ENCODE results near the gene CBX1. TPM values are rescaled to one million over a fixed set of nuclear protein-coding genes. Genes with fewer than 3 reads are reported as not detected.
A peak's percentile ranks its signal among the peaks of the same experiment; 100 is the strongest.

Gene CBX1
- total RNA-seq, 2 donors from 2014 or later, result 35.0 to 43.7 TPM

DNA sequence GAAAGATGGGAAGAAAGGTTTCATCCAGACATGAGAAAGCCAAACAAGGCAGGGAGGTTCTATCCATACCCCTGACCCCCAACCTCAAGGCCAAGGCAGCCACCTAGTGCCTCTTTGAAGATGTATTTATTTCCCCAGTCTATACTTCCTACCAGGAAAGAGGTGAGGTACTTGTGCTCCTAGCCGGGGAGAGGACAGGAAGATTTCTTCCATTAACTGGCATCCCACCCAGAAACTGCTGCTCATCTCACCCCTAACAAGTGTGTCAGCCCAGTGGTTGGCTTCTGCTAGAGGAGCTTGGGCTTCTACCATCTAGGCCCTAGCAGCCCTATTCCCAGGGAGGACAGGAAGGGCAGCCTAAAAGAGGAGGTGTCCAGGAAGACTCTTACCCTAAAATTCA, 72.5 kb downstream of the CBX1 start:
- Histone ChIP-seq H3K4me3 (no peak overlapping the region), H3K36me3 (no peaks in the 10 kb centered on the region), H3K9me3 (no peaks in the 10 kb centered on the region), H3K27ac (no peak overlapping the region), H3K4me1 (replicated peaks) (peaks cover 22% of the 10 kb centered on the region), H3K27me3 (replicated peaks; ENCODE audit: insufficient read depth) (no peaks in the 10 kb centered on the region)
- intact Hi-C loops (cut with DNase I), result no loop called here
- no peak for DNase-seq (ENCODE audit: low spot score)
- TF ChIP-seq, protein P1, sequence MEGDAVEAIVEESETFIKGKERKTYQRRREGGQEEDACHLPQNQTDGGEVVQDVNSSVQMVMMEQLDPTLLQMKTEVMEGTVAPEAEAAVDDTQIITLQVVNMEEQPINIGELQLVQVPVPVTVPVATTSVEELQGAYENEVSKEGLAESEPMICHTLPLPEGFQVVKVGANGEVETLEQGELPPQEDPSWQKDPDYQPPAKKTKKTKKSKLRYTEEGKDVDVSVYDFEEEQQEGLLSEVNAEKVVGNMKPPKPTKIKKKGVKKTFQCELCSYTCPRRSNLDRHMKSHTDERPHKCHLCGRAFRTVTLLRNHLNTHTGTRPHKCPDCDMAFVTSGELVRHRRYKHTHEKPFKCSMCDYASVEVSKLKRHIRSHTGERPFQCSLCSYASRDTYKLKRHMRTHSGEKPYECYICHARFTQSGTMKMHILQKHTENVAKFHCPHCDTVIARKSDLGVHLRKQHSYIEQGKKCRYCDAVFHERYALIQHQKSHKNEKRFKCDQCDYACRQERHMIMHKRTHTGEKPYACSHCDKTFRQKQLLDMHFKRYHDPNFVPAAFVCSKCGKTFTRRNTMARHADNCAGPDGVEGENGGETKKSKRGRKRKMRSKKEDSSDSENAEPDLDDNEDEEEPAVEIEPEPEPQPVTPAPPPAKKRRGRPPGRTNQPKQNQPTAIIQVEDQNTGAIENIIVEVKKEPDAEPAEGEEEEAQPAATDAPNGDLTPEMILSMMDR (IDR thresholded peaks at IDR 0.05), result no peak
- TF ChIP-seq POLR2AphosphoS5 (IDR thresholded peaks at IDR 0.05) (no peak), POLR2A (IDR thresholded peaks at IDR 0.05) (no peak)
- WGBS, result 82% methylated on average over 1 of the region's 1 CpG

DNA sequence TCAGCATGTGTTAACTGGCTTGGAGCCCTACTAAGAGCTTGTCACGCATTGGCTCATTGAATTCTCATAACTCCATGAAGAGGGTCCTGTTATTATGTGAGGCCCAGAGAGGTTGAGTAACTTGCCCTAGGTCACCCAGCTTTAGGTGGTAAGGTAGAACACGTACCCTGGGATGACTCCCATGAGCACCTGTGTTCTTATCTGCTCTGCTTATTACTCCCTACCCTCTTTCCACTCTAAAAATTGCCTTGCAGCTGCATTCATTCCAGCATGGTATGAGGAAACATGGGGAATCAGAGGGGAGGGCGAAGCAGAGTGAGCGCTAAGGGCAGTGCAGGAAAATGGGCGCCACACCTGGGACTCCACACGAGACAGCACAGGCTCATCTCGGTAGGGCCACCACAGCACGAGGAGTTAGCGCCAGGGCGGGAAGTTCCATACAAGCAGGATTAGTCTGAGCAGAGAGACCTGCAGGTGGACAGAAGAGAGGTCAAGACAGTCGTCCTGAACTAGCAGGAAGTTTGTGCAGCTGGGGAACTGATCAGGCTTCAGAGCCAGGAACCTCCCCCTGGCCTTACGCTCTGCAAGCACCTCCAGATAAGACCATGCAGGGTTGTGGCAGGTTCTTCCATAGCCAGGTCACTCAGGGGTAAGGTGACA, 73.8 kb downstream of the CBX1 start:
- H3K27me3 ChIP-seq (replicated peaks; ENCODE audit: insufficient read depth), result no peaks in the 10 kb centered on the region
- intact Hi-C loops (cut with DNase I), result no loop called here
- H3K36me3 ChIP-seq, result no peaks in the 10 kb centered on the region
- H3K4me1 ChIP-seq (replicated peaks), result peaks cover 30% of the 10 kb centered on the region
- no peaks in the 10 kb centered on the region for H3K9me3 ChIP-seq
- 90% methylated on average over 12 of the region's 12 CpGs for WGBS
- no peak overlapping the region for H3K4me3 ChIP-seq
- no peak for DNase-seq (ENCODE audit: low spot score)
- H3K27ac ChIP-seq, result no peak overlapping the region
- TF ChIP-seq POLR2A (IDR thresholded peaks at IDR 0.05), result no peak
- TF ChIP-seq POLR2AphosphoS5 (IDR thresholded peaks at IDR 0.05), result no peak
- TF ChIP-seq, protein P1 (IDR thresholded peaks at IDR 0.05), result no peak

DNA sequence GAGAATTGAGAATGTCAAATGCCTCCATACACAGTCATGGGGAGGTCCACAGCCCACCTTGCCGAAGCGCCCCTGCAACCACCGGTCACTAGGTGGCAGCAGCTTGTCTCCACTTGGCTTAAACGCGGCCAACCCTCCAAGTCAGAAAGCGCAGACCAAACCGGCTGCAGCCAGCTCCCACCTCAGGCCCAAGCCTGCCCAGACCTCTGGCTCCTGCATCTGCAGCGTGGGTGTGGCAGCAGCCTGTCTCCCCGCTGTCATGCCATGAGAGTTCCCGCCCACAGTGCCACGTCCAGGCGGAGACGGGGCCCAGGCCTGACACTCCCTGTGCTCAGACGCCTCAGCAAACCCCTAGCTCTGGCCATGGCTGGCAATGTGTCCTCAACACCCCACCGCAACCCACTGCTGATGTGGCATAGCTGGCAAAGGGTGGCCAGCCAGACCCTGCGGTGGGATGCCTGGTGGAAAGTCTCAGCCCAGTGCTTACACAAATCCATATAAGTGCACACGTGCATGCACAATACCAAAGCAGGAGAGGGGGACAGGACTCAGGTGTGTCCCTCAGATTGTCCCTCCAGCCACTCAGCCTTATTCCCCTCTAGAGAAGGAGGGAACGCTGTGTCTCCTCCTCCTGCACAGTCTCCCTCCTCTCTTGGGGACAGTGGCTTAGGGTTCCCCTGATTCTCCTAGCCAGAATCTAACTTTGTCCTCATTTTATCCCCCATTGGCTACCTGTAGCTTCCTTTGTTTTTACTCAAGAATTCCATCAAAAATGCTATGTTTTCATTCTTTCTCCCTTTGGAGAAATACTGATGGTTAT, 74.6 kb downstream of the CBX1 start:
- 13% methylated on average over 16 of the region's 18 CpGs for WGBS
- peak overlapping the region in 1 of 2 donors; percentile 60 for H3K27ac ChIP-seq
- H3K27me3 ChIP-seq (replicated peaks; ENCODE audit: insufficient read depth), result no peaks in the 10 kb centered on the region
- TF ChIP-seq POLR2AphosphoS5 (IDR thresholded peaks at IDR 0.05), result peak; percentile 90
- peak; percentile 29 for TF ChIP-seq POLR2A (IDR thresholded peaks at IDR 0.05)
- TF ChIP-seq, protein P1 (IDR thresholded peaks at IDR 0.05), result peak; percentile 59 to 96 (median 88)
- H3K9me3 ChIP-seq, result no peaks in the 10 kb centered on the region
- intact Hi-C loops (cut with DNase I), result loop anchor here (1.0 kb wide), 1 partner anchor 48 kb away; no protein-coding TSS in a partner anchor
- H3K4me3 ChIP-seq, result no peak overlapping the region
- peaks cover 30% of the 10 kb centered on the region for H3K4me1 ChIP-seq (replicated peaks)
- DNase-seq (ENCODE audit: low spot score), result peak; percentile 91
- no peaks in the 10 kb centered on the region for H3K36me3 ChIP-seq

DNA sequence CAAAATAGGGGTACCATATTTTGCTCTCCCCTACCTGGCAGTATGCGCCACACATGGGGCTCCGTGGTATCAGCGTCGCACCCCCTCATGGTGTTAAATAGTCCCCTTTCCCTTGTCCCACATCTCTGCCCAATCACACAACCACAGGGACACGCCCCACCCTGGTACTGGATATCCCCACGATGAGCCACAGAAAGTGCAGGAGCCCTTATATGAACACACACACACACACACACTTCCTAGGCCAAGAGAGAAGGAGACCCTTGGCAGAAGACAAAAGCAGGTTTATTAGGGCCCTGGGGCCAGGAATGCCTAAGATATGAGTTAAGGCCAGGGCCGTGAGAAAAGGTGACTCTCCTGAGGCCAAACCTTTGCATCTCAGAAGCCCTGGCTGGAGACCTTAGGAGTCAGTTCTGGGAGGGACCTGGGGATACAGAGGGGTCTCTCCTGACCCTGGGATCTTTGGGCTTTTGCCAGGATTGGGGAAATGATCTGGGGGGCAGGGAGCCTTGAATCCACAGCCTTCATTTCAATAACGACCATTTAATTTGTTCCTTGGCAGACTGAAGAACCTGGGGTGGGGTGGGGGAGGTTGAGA, 75.3 kb downstream of the CBX1 start:
- TF ChIP-seq POLR2AphosphoS5 (IDR thresholded peaks at IDR 0.05) (no peak), POLR2A (IDR thresholded peaks at IDR 0.05) (no peak)
- TF ChIP-seq, protein P1 (IDR thresholded peaks at IDR 0.05), result peak in 1 of 4 experiments; percentile 9
- DNase-seq (ENCODE audit: low spot score), result peak; percentile 10
- intact Hi-C loops (cut with DNase I), result loop anchor here (1.0 kb wide), 2 partner anchors 48 to 105 kb away; no protein-coding TSS in a partner anchor
- 28% methylated on average over 8 of the region's 8 CpGs for WGBS
- Histone ChIP-seq H3K27ac (peak overlapping the region; percentile 60), H3K4me1 (replicated peaks) (peaks cover 30% of the 10 kb centered on the region), H3K36me3 (no peaks in the 10 kb centered on the region), H3K9me3 (no peaks in the 10 kb centered on the region), H3K4me3 (peak overlapping the region; percentile 20 to 37), H3K27me3 (replicated peaks; ENCODE audit: insufficient read depth) (no peaks in the 10 kb centered on the region)

Measured in prostate gland (tissue), 2 donors.